ENCODE measurements around the gene PLXDC1. TPM values are rescaled to one million over a fixed set of nuclear protein-coding genes. Genes with fewer than 3 reads are reported as not detected.

The PLXDC1 gene
- total RNA-seq, 1 experiment from 2014 or later = not detected

GRCh38 chr17:39074676-39075075 is 76.8 kb downstream of the PLXDC1 start:
- DNase-seq (ENCODE audit: low read depth, low spot score) = no peak
- H3K9me3 ChIP-seq (ENCODE audit: control insufficient read depth, insufficient read depth, low read depth, low read length) = no peaks in the 10 kb centered on the region
- no peaks in the 10 kb centered on the region for H3K4me1 ChIP-seq (ENCODE audit: control insufficient read depth, insufficient read depth, low read length)
- H3K27me3 ChIP-seq (ENCODE audit: control insufficient read depth, insufficient read depth, low read length) = no peaks in the 10 kb centered on the region
- no peak overlapping the region for H3K4me3 ChIP-seq (ENCODE audit: low read depth in 2 of 2, low read length in 2 of 2)
- in situ Hi-C loops (cut with HindIII; ENCODE audit: low pct_unique_long_range_greater_than_20kb, low sequenced_read_pairs) (no loop called here), intact Hi-C loops (cut with micrococcal nuclease; ENCODE audit: unreplicated experiment) (loop anchor here (10.0 kb wide), 1 partner anchor 80 kb away; the partner anchor contains the start of gene PLXDC1)
- no peaks in the 10 kb centered on the region for H3K36me3 ChIP-seq (ENCODE audit: control insufficient read depth, insufficient read depth, low read length)
- H3K27ac ChIP-seq (ENCODE audit: low read length) = no peak overlapping the region
- POLR2A ChIA-PET = interaction anchor here (0.6 kb wide), 1 partner anchor 125 kb away, joined by 3 read pairs; the partner anchor contains the start of gene RPL19
- TF ChIP-seq TCF7L2 (IDR thresholded peaks at IDR 0.05; ENCODE audit: low read depth, low read length) (no peak), SIN3A (IDR thresholded peaks at IDR 0.05; ENCODE audit: borderline replicate concordance, insufficient read depth, low read depth, low read length) (no peak), POLR2AphosphoS5 (IDR thresholded peaks at IDR 0.05; ENCODE audit: low read depth, low read length) (no peak)
- TF ChIP-seq, protein P1, sequence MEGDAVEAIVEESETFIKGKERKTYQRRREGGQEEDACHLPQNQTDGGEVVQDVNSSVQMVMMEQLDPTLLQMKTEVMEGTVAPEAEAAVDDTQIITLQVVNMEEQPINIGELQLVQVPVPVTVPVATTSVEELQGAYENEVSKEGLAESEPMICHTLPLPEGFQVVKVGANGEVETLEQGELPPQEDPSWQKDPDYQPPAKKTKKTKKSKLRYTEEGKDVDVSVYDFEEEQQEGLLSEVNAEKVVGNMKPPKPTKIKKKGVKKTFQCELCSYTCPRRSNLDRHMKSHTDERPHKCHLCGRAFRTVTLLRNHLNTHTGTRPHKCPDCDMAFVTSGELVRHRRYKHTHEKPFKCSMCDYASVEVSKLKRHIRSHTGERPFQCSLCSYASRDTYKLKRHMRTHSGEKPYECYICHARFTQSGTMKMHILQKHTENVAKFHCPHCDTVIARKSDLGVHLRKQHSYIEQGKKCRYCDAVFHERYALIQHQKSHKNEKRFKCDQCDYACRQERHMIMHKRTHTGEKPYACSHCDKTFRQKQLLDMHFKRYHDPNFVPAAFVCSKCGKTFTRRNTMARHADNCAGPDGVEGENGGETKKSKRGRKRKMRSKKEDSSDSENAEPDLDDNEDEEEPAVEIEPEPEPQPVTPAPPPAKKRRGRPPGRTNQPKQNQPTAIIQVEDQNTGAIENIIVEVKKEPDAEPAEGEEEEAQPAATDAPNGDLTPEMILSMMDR (IDR thresholded peaks at IDR 0.05) = no peak
- TF ChIP-seq, protein P2, sequence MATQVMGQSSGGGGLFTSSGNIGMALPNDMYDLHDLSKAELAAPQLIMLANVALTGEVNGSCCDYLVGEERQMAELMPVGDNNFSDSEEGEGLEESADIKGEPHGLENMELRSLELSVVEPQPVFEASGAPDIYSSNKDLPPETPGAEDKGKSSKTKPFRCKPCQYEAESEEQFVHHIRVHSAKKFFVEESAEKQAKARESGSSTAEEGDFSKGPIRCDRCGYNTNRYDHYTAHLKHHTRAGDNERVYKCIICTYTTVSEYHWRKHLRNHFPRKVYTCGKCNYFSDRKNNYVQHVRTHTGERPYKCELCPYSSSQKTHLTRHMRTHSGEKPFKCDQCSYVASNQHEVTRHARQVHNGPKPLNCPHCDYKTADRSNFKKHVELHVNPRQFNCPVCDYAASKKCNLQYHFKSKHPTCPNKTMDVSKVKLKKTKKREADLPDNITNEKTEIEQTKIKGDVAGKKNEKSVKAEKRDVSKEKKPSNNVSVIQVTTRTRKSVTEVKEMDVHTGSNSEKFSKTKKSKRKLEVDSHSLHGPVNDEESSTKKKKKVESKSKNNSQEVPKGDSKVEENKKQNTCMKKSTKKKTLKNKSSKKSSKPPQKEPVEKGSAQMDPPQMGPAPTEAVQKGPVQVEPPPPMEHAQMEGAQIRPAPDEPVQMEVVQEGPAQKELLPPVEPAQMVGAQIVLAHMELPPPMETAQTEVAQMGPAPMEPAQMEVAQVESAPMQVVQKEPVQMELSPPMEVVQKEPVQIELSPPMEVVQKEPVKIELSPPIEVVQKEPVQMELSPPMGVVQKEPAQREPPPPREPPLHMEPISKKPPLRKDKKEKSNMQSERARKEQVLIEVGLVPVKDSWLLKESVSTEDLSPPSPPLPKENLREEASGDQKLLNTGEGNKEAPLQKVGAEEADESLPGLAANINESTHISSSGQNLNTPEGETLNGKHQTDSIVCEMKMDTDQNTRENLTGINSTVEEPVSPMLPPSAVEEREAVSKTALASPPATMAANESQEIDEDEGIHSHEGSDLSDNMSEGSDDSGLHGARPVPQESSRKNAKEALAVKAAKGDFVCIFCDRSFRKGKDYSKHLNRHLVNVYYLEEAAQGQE (IDR thresholded peaks at IDR 0.05; ENCODE audit: insufficient read depth in 1 of 2, low read depth in 2 of 2, low read length in 1 of 2) = no peak
- no TSS peak for BruUV-seq (replicated peaks)
- CTCF ChIA-PET = interaction anchor here (0.5 to 0.6 kb wide), 2 partner anchors 79 to 88 kb away, joined by 3 to 6 read pairs; no protein-coding TSS in a partner anchor
- ATAC-seq = no peak

- in situ Hi-C loops (cut with HindIII; ENCODE audit: low pct_unique_long_range_greater_than_20kb, low sequenced_read_pairs) = no loop called here
- CTCF ChIA-PET = no interaction called here
- TF ChIP-seq POLR2AphosphoS5 (IDR thresholded peaks at IDR 0.05; ENCODE audit: low read depth, low read length) (no peak), TCF7L2 (IDR thresholded peaks at IDR 0.05; ENCODE audit: low read depth, low read length) (no peak), SIN3A (IDR thresholded peaks at IDR 0.05; ENCODE audit: borderline replicate concordance, insufficient read depth, low read depth, low read length) (no peak)
- TF ChIP-seq, protein P1 (IDR thresholded peaks at IDR 0.05) = no peak
Measured at GRCh38 chr17:39073916-39074315, 77.5 kb downstream of the PLXDC1 start.

More at GRCh38 chr17:39073916-39074315, 77.5 kb downstream of the PLXDC1 start:
- Histone ChIP-seq H3K4me3 (ENCODE audit: low read depth in 2 of 2, low read length in 2 of 2) (no peak overlapping the region), H3K4me1 (ENCODE audit: control insufficient read depth, insufficient read depth, low read length) (no peaks in the 10 kb centered on the region), H3K27me3 (ENCODE audit: control insufficient read depth, insufficient read depth, low read length) (no peaks in the 10 kb centered on the region), H3K27ac (ENCODE audit: low read length) (no peak overlapping the region), H3K9me3 (ENCODE audit: control insufficient read depth, insufficient read depth, low read depth, low read length) (no peaks in the 10 kb centered on the region), H3K36me3 (ENCODE audit: control insufficient read depth, insufficient read depth, low read length) (no peaks in the 10 kb centered on the region)
- BruUV-seq (replicated peaks) = no TSS peak
- no peak for DNase-seq (ENCODE audit: low read depth, low spot score)
- ATAC-seq = no peak
- intact Hi-C loops (cut with micrococcal nuclease; ENCODE audit: unreplicated experiment) = loop anchor here (10.0 kb wide), 1 partner anchor 81 kb away; the partner anchor contains the start of gene PLXDC1
- POLR2A ChIA-PET = no interaction called here

Measured in Panc1 (cell line).